HG02623 (cell line): ENCODE measurements around the gene ENO4.

Experiments used
- ATAC-seq: cut with Tn5 transposase; IDR thresholded peaks from one replicate; pipeline ENCODE4 v1.9.1; 2021; ENCODE audit warnings: moderate library complexity; ENCODE audit not compliant: unreplicated experiment

Gene ENO4, protein sequence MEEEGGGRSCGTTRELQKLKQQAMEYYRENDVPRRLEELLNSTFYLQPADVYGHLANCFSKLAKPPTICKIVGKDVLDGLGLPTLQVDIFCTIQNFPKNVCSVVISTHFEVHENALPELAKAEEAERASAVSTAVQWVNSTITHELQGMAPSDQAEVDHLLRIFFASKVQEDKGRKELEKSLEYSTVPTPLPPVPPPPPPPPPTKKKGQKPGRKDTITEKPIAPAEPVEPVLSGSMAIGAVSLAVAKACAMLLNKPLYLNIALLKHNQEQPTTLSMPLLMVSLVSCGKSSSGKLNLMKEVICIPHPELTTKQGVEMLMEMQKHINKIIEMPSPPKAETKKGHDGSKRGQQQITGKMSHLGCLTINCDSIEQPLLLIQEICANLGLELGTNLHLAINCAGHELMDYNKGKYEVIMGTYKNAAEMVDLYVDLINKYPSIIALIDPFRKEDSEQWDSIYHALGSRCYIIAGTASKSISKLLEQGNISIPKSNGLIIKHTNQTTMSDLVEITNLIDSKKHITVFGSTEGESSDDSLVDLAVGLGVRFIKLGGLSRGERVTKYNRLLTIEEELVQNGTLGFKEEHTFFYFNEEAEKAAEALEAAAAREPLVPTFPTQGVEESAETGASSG

DNA sequence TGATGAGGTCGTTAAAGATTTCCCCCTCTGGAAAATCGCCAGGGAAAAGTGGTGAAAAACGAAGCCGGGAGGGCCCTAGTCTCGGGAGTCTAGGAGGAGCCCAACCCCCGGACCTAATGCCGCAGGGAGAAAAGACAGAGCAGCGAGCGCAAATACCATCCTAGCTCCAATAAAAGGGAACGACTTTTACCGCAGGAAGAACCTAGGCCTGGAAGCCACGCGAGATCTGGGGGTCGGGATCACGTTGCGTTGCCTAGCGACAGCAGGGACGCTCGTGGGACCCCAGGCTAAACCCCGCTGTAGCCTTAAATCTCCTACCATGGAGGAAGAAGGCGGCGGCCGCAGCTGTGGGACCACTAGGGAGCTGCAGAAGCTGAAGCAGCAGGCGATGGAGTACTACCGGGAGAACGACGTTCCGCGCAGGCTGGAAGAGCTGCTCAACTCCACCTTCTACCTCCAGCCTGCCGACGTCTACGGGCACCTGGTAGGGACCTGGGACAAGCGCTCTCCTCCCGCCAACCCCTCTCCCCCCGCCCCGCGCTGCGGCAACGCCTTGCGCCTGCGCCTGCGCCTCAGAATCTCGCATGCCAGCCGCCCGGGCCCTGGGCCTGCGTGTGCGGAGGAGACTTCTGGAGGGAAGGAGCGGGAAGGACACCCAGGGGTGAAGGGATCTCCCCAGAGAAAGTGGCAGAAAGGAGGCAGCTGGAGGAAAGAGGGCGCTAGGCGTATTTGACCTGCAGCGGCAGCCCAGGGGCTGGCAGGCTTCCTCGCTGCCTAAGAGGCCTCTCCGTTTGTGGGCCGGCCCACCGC, at the start of gene ENO4:
TSS of gene ENO4 (plus strand) at position 252 of the 810 bp plus-strand sequence. CDS start at position 320, 68 bp downstream.
- ATAC-seq, result peak; percentile 49

DNA sequence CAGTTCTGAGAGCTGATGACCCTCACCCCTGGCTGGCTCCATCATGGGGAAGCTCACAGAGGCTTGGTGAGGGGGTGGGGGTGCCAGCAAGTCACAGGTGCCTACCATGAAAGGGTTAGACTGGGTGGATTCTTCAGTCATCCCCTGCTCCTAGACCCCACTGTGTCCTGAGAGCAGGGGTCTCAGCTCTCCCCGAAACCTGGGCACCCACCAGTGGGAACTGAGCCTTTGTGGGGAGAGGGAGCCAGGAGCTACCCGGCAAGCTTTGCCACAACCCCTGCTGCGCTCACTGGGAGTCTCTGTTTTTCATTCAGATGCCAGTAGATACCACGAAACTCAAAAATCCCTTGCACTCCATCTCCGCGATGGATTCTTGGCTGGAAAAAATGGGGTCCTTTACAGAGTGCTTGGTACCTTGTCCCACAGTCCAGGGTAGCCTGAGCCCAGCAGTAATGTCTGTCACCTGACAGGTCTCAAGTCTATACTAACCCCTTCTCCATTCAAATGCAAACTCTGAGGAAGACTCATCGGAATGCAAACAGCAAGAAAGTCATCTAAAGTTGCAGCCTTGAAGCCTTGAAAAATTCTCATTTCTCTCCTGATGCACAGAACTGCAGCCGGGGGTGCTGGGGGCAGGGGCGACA, 48.9 kb upstream of the ENO4 start:
- no peak for ATAC-seq

DNA sequence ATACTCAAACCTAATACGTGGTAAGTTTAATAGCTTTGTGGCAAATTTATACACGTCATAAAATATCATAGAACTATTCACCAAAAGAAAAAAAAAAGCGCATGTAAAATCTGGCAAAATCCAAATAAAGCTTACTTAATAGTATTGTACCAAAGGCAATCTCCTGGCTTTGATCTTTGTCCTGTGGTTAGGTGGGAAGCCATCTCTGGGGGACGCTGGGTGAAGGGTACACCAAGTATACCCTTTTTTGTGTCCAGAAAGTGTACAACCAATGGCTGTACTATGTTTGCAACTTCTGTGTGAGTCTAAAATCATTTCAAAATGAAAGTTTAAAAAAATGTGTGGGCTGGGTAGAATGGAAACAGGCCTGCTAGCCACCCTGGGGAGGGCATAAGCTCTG, 47.6 kb upstream of the ENO4 start:
- no peak for ATAC-seq

DNA sequence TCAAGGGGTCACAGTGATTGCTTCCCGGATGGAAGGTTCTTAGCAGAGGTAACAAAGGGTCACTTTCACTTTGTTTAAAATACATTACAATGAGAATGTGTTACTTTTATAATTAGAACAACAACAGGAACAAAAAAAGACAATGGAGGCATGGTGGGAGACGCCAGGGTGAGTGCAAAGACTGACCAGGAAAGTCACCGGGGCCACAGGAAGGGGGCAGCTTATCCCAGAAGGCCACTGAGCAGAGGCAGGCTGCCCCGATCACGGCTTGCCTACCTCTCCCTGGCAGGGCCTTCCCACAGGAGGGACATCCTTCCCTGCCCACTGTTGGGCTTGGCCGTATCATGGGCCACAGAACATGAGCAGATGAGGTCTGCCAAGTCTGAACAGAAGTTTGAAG, 46.8 kb upstream of the ENO4 start:
- no peak for ATAC-seq

DNA sequence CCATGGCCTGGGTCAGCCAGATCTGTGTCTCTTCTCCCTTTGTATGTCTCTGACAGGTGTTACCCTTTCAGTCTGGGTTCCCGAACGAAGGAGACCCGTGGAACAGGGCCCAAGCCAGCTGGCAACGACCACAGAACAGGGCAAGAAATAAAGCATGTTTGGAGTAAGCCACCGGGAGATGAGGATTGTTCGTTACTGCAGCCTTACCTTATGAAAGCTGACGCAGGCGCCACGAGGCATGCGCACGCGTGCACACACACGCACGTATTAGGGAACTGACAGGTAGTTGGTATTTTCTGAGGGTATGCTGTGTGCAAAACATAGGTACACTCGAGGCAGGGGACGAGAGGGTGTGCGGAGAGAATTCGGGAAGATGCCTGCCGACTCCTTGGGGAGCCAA, 46.4 kb upstream of the ENO4 start:
- ATAC-seq, result no peak

DNA sequence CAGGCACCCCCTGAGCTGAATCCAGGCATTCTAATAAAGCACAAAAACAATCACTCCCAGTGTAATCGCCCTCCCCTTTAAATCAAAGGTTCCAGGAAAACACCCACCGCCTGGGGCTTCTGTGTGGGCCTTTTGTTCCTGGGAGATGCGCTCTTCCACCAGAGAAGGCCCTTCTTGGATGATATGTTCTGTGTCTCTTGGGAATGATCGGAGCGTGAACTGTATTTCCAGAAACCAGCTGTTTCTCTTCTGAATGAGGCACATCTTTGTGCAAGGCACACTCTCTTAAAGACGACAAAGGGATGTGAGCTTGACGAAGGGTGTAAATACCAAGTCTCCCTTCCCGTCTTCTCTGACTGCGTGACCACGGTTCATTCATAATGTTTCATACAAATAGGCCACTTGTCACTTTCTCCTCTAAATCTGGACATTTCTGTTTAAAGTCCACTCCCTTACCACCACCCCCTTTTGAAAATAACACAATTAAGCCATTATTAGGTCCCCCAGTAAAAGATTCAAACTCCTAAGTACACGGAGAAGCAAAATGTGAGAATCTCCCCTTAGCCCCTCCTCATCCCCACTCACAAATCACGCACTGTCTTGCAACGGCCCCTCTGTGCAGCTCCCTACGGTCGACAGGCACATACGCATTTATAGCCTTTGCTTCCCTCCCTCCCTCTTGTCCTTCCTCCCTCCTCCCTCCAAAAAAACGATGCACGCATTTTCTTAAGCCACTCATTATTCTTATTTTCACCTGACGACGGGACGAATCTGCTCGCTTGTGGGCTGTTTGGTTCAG, 45.6 kb upstream of the ENO4 start:
- ATAC-seq, result no peak

DNA sequence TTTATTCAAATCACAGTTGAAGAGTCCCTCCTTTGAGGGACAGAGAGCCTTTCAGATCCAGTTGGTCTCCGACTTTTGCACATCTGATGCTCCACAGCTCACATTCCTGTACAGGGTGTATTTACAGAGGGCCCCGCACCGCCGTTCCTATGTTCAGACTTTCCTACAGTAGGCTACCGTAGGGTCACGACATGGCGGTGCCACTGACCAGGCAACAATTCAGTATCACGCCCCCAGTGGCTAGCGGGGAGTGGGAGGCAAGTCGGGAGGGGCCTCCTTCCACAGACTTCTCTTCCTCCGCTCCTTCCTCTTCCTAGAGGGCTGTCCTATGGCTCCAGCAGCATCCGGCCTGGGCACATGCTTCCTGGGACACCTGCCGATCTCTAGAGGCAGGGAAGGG, 40.6 kb upstream of the ENO4 start:
- no peak for ATAC-seq

DNA sequence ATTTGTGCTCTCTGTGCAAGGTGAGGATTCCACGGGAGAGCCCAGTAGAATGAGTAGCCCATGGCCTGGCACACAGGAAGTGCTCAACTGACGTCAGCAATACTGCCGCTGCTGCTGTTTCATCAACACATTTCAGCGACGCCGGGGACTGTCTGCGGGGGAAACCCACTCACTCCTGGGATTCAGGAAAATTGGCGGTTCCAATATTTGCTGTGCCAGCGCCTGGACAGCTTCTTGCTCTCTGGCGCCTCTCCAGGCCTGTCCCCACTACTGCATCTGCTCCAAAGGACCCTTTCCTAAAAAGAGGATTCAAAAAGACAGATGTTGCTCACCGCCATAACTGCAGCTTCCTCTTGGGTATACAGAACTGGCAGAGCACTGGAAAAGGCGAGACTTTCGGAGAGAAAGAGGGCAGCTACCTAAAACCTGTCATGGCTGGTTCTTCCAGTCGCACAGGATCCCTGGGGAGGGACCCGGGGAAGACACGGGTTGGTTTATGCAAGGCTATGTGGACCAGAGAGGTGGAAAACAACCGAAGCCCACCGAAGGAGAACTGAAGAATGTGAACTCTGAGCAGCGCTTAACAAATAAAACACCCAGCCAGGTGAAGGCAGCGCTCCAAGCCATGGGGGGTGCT, 39.7 kb upstream of the ENO4 start:
- ATAC-seq, result no peak

DNA sequence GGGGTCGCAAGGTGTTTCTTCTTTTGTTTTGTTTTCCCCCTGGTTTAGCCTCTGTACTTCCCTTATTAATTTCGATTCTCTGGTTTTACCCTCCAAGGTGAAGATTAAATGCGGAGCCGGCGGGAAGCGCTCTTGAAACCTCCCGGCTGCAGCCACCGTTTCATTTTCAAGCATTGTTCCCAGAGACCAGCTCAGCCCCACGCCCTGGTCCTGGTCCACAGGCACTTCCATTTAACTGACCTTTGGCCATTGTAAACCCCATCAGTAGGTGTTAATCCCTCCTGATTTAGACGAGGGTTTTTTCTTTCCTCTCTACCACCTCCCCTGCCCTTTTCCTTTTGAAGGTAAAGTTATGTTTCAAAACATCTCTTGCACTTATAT, 39.2 kb upstream of the ENO4 start:
- no peak for ATAC-seq

DNA sequence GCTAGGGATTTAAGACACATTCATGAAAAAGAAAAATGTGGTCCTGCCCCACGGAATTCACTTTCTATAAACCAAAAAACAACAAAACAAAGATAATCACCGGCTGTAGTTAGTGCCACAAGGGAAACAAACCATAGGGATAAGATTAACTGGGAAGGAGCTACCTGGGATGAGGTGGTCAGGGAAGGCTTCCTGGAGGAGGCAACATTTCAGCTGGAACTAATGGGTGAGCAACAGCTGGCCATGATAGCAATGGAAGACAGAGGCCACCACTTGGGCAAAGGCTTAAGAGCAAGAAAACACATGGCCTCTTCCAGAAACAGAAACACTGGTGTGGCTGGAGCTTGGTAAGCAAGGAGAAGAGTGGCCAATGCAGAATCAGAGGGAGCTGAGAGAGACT, 38.4 kb upstream of the ENO4 start:
- ATAC-seq, result no peak

DNA sequence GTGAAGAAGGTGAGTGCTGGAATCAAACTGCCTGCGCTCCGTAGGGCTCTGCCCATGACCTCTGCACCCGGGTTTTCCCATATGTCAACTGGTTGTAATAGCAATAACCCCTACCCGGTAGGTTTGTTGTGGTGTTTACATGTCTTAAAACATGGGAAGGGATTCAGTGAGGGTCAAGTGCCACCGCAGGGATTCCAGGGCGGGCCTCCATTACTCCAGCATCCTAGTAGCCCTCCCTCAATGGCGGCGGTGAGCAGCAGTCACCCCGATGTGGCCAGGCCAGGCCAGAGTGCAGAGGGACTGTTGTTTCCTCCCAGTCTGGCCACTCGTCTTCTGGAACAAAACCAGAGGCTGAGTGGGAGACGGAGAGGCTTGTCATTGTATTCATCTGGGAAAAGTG, 37.6 kb upstream of the ENO4 start:
- no peak for ATAC-seq

DNA sequence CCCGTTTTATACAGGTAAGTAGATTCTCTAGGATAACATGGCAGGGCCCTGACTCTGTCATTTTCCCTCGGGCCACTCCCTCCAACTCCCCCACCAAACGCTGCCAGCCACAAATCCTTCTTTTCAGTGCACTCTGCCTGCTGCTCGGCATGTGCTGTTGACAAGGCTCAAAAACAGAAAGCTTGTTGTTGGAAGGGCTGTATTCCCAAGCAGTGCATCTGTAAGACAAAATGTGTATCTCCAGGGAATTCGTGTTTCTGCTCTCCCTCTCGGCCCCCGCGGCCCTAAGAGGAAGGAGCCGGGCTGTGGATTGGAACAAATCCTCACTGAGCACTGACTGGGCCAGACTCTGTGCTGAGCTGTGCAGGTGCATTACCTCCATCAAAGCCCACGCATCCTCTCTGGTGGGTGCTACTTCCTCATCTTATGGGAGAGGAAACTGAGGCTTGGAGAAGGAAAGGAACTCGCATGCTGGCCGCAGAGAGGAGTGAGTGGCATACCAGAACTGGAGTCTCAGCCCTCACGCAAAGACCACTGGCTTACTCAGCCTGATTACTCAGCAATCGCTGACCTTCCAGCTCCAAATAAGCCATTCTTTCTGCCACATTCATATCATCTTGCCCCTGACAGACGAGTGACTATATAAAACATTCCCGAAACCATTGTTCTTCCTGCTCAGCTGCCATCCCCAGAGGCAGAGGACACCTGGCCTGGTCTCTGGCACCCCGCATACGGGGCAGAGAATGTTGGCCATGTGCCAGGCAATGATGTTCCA, 33.5 kb upstream of the ENO4 start:
- no peak for ATAC-seq

DNA sequence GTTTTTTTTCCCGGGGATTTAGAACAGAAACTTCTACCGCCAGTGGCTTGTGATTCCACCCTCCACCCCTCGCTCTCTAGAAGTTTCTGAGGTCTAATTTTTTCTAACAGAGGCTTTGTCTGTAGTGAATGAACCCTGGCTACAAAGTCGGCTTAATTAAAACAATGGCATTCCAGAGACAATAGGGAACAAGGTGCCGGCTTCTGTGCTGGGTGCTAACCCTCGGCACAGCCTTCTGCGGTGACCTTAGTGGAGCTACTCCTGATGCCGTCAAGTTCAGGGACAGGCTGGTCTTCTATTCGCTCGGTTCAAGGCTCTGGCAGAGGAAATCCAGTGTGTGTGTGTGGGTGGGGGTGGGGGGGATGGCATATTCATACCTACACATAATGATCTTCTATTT, 32.1 kb upstream of the ENO4 start:
- ATAC-seq, result no peak

DNA sequence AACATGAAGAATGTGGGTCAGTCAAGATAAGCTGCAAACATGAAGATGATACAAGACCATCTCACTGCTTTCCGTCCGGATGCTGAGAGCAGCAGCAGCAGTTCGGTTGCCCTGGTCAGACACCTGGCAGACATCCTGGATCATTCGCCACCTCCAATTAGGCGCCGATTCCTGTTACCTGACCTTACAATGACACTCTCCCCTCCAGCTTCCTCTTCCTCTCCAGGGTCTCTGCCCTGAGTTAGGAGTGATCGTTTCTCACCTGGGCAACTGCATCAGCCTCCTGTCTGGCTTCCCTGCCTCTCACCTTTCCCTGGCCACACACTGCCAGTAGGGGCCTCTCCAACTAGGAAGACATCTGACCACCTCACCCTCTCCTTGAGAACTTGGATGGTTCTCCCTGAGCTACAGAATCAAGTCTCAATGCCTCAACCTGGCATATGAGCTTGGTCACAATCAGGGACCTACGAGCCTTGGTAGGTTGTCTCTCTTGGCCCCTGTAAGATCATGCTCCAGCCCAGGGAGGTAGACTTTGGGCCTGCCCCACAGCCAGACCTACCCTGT, 31.4 kb upstream of the ENO4 start:
- ATAC-seq, result no peak

DNA sequence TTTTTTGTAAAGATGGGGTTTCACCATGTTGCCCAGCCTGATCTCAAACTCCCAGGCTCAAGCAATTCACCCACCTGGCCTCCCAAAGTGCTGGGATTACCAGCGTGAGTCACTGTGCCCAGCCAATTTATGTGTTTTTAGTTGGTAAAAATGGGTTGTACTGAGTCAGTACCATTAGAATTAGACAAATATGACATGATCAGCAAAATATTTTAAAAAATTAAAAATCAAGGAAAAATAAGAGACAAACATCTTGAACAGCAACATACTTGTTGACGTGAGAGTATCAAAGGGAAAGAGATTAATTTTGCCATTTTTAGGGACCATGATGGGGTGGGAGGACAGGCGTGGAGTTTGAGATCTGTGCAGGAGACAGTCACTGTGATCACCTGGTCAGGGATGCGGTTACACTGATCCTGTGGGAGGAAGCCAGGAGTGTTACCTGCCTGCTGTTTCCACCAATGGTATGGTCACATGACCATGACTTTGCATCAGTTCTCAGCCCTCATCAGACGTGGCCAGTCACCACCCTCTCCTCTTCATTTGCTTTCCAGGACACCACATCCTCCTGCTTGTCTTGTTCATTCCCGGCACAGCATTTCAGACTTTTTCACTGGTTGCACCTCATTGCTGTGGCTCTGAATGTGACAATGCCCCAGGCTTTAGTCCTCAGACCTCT, 29.2 kb upstream of the ENO4 start:
- no peak for ATAC-seq

DNA sequence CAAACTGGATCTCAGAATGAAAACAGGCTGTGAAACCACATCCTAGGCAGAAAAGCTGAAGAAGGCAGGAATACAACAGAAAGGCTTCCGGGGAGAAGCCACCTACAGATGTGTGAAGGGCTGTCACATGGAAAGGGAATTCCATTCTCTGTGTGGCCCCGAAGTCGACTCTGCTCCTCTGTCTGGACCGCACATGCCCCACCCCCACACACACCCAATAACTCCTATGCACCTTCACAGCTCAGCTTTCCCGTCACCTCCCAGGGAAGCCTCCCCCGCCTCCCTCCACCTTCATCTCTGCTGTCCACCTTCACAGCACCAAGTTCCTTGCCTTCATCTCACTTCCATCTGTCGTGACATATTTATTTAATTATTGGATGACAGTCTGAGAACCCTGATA, 23.4 kb upstream of the ENO4 start:
- no peak for ATAC-seq

DNA sequence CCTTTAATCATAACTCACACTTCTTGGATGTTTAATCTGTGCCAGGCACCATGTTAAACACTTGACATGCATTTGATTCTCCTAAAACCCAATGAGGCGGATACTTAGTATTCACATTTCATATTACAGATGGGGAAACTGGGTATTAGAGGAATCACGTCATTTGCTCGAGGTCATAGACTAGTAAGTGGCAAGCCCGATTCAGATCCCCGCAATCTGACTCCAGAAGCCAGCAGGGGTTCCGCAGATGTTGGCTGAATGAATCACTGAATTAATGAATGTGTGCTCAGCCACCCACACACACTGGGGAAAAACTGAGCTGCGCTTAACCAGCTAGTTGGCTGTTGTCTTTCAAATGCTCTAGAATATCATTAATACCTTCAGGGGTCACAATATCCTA, 22.5 kb upstream of the ENO4 start:
- no peak for ATAC-seq

DNA sequence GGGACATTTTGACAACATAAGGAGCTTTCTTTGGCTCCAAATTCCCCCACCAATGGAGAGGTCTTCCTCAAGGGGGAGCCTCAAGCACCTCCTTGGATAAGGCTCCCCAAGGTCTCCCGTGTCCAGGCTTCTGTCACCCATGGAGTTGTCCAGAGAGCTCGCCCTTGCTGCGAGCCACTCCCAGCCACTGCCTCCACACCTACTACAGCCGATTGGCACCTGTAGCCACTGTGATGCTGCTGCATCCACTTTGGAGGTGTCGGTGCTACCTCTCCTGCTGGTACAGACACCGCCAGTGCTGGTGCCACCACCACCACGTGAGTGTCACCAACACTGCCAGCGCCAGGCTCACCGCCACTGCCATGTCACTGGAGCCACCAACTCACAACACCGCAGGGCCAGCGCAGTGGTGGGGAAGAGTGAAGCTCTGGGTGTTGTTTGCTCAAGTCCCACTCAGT, 22.1 kb upstream of the ENO4 start:
- ATAC-seq, result no peak
